Peyer's patch (tissue), 4 donors: ENCODE measurements around the gene PRND.

ENCODE experiments used
- POLR2A ChIP-seq, 2 donors: fragments of 450-650 bp; IDR thresholded peaks; one replicate each; pipeline ENCODE4 v1.5.1; 2017; ENCODE audit warnings: antibody characterized with exemption in 2 of 2, mild to moderate bottlenecking in 2 of 2, moderate library complexity in 2 of 2
- TF ChIP-seq, protein P1 (sequence below), 6 experiments: fragments of 450-650 bp in 4 of 6; fragments of 200-600 bp in 2 of 6; sonication (generic) in 1 of 6; IDR thresholded peaks; one replicate each; pipeline ENCODE4 v1.5.1; 2017 to 2019; ENCODE audit warnings: antibody characterized with exemption in 6 of 6, mild to moderate bottlenecking in 3 of 6, moderate library complexity in 1 of 6

DNA sequence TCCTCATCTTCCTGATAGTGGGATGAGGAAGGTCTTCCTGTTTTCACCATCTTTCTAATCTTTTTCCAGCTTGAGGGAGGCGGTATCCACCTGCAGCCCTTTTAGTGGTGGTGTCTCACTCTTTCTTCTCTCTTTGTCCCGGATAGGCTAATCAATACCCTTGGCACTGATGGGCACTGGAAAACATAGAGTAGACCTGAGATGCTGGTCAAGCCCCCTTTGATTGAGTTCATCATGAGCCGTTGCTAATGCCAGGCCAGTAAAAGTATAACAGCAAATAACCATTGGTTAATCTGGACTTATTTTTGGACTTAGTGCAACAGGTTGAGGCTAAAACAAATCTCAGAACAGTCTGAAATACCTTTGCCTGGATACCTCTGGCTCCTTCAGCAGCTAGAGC is 21.8 kb upstream of the PRND start:
- no peak for TF ChIP-seq POLR2A (IDR thresholded peaks at IDR 0.05)
- TF ChIP-seq, protein P1, sequence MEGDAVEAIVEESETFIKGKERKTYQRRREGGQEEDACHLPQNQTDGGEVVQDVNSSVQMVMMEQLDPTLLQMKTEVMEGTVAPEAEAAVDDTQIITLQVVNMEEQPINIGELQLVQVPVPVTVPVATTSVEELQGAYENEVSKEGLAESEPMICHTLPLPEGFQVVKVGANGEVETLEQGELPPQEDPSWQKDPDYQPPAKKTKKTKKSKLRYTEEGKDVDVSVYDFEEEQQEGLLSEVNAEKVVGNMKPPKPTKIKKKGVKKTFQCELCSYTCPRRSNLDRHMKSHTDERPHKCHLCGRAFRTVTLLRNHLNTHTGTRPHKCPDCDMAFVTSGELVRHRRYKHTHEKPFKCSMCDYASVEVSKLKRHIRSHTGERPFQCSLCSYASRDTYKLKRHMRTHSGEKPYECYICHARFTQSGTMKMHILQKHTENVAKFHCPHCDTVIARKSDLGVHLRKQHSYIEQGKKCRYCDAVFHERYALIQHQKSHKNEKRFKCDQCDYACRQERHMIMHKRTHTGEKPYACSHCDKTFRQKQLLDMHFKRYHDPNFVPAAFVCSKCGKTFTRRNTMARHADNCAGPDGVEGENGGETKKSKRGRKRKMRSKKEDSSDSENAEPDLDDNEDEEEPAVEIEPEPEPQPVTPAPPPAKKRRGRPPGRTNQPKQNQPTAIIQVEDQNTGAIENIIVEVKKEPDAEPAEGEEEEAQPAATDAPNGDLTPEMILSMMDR (IDR thresholded peaks at IDR 0.05): no peak
